Hepatocyte (in vitro differentiated cells): ENCODE measurements around the gene COX4I1. TPM values are rescaled to one million over a fixed set of nuclear protein-coding genes. Genes with fewer than 3 reads are reported as not detected.

Source experiments
- DNase-seq: peaks from one replicate; pipeline ENCODE4 v3.0.0-alpha.2; 2016; ENCODE audit warnings: low spot score
- H2AFZ ChIP-seq: fragments of 200-600 bp; sonication (generic); 2 replicates; pipeline ENCODE4 v1.6.0; 2016; ENCODE audit warnings: antibody characterized with exemption, mild to moderate bottlenecking
- H3K27ac ChIP-seq: fragments of 200-600 bp; sonication (generic); 2 replicates; pipeline ENCODE4 v1.5.1; 2016; ENCODE audit warnings: mild to moderate bottlenecking
- H3K27me3 ChIP-seq: fragments of 200-600 bp; sonication (generic); 2 replicates; pipeline ENCODE4 v1.6.1; 2016
- H3K36me3 ChIP-seq: fragments of 200-600 bp; sonication (generic); replicated peaks from 2 replicates; pipeline ENCODE4 v1.5.1; 2016; ENCODE audit warnings: low read depth; ENCODE audit not compliant: insufficient read depth
- H3K4me1 ChIP-seq: fragments of 200-600 bp; sonication (generic); 2 replicates; pipeline ENCODE4 v1.5.1; 2016; ENCODE audit warnings: mild to moderate bottlenecking, moderate library complexity; ENCODE audit not compliant: insufficient read depth
- H3K4me2 ChIP-seq: fragments of 200-600 bp; sonication (generic); 2 replicates; pipeline ENCODE4 v1.6.0; 2016
- H3K4me3 ChIP-seq: fragments of 200-600 bp; sonication (generic); 2 replicates; pipeline ENCODE4 v1.5.1; 2016; ENCODE audit warnings: mild to moderate bottlenecking
- H3K79me2 ChIP-seq: fragments of 200-600 bp; sonication (generic); 2 replicates; pipeline ENCODE4 v1.6.0; 2017; ENCODE audit warnings: mild to moderate bottlenecking
- H3K9me2 ChIP-seq: fragments of 200-600 bp; sonication (generic); replicated peaks from 2 replicates; pipeline ENCODE4 v1.6.0; 2017; ENCODE audit warnings: mild to moderate bottlenecking; ENCODE audit not compliant: insufficient read depth
- H3K9me3 ChIP-seq: fragments of 200-600 bp; sonication (generic); 2 replicates; pipeline ENCODE4 v1.5.1; 2016; ENCODE audit warnings: low read depth, mild to moderate bottlenecking
- H4K20me1 ChIP-seq: fragments of 200-600 bp; sonication (generic); 2 replicates; pipeline ENCODE4 v1.6.0; 2016; ENCODE audit warnings: mild to moderate bottlenecking; ENCODE audit not compliant: insufficient read depth, poor library complexity, severe bottlenecking
- EZH2 ChIP-seq: fragments of 200-600 bp; sonication (generic); IDR thresholded peaks from 2 replicates; pipeline ENCODE4 v1.6.1; 2016; ENCODE audit warnings: antibody characterized with exemption, mild to moderate bottlenecking, borderline replicate concordance
- EZH2phosphoT487 ChIP-seq: fragments of 200-600 bp; sonication (generic); IDR thresholded peaks from one replicate; pipeline ENCODE4 v1.6.1; 2018; ENCODE audit warnings: antibody characterized with exemption, mild to moderate bottlenecking, low read depth, moderate library complexity; ENCODE audit not compliant: unreplicated experiment, severe bottlenecking
- WGBS: methylation state at CpG from one replicate; pipeline ENCODE4 v1.1.6; 2016; ENCODE audit warnings: low lambda C conversion rate; ENCODE audit errors: missing lambda C conversion rate; 5-methylcytosine and 5-hydroxymethylcytosine counted together
- polyA plus RNA-seq: library from polyadenylated mRNA; unstranded; fragments of >200 nt; fragmentation: Nextera tagmentation; extraction: Ambion mirVana; gene quantifications from 2 replicates; pipeline ENCODE4 v1.2.1, GENCODE V29; 2016
- total RNA-seq: library from RNA; depleted of rRNA; stranded (reverse); fragments of >200 nt; gene quantifications from 2 replicates; pipeline ENCODE4 v1.2.3, GENCODE V29; 2014
- TF ChIP-seq, protein P1 (sequence below): fragments of 200-600 bp; sonication (generic); IDR thresholded peaks from 2 replicates; pipeline ENCODE4 v1.5.1; 2016; ENCODE audit warnings: antibody characterized with exemption, mild to moderate bottlenecking; ENCODE audit not compliant: poor library complexity

Gene COX4I1
- total and polyA plus RNA-seq, 2 experiments from 2014 or later: 449 to 655 TPM

DNA sequence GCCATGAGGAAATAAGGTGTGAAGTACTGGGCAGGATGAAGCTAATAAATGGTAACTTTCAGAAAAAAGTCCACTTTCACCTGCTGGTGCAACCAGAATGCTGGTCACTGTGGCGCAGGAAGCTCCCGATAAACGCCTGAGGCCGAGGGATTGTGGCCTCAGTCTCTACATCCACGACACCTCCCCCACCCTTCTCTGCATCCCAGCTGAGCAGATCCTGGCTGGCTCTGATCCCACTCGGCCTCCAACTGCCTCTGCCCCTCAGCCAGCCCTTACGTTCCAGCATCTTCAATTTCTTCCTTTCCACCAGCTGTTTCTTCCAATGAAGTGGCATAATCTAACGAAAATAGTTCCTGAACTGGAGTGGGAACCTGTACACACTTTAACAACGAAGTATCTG is 49.5 kb downstream of the COX4I1 start:
- WGBS: 54% methylated on average over 9 of the region's 9 CpGs
- no peaks in the 10 kb centered on the region for H4K20me1 ChIP-seq
- no peaks in the 10 kb centered on the region for H3K9me2 ChIP-seq
- H3K4me3 ChIP-seq: no peak overlapping the region
- TF ChIP-seq EZH2phosphoT487 (no peak), EZH2 (no peak)
- TF ChIP-seq, protein P1, sequence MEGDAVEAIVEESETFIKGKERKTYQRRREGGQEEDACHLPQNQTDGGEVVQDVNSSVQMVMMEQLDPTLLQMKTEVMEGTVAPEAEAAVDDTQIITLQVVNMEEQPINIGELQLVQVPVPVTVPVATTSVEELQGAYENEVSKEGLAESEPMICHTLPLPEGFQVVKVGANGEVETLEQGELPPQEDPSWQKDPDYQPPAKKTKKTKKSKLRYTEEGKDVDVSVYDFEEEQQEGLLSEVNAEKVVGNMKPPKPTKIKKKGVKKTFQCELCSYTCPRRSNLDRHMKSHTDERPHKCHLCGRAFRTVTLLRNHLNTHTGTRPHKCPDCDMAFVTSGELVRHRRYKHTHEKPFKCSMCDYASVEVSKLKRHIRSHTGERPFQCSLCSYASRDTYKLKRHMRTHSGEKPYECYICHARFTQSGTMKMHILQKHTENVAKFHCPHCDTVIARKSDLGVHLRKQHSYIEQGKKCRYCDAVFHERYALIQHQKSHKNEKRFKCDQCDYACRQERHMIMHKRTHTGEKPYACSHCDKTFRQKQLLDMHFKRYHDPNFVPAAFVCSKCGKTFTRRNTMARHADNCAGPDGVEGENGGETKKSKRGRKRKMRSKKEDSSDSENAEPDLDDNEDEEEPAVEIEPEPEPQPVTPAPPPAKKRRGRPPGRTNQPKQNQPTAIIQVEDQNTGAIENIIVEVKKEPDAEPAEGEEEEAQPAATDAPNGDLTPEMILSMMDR: no peak
- H3K36me3 ChIP-seq: no peaks in the 10 kb centered on the region
- no peak overlapping the region for H3K4me2 ChIP-seq
- H3K4me1 ChIP-seq: peaks cover 7% of the 10 kb centered on the region
- no peak overlapping the region for H2AFZ ChIP-seq
- no peak overlapping the region for H3K27ac ChIP-seq
- no peaks in the 10 kb centered on the region for H3K79me2 ChIP-seq
- DNase-seq: no peak
- no peaks in the 10 kb centered on the region for H3K9me3 ChIP-seq
- H3K27me3 ChIP-seq: no peaks in the 10 kb centered on the region

- no peak overlapping the region for H3K27ac ChIP-seq
- H2AFZ ChIP-seq: no peak overlapping the region
- DNase-seq: no peak
- no peaks in the 10 kb centered on the region for H3K9me2 ChIP-seq
- no peak overlapping the region for H3K4me2 ChIP-seq
- H3K4me3 ChIP-seq: no peak overlapping the region
- no peaks in the 10 kb centered on the region for H3K9me3 ChIP-seq
- TF ChIP-seq EZH2: no peak
- TF ChIP-seq, protein P1: no peak
- no peak for TF ChIP-seq EZH2phosphoT487
- no peaks in the 10 kb centered on the region for H3K27me3 ChIP-seq
- no peaks in the 10 kb centered on the region for H4K20me1 ChIP-seq
- no peaks in the 10 kb centered on the region for H3K79me2 ChIP-seq
- WGBS: 90% methylated on average over 8 of the region's 8 CpGs
- peaks cover 7% of the 10 kb centered on the region for H3K4me1 ChIP-seq
- no peaks in the 10 kb centered on the region for H3K36me3 ChIP-seq
Observed at GRCh38 chr16:85849388-85849787, 49.9 kb downstream of the COX4I1 start.

DNA sequence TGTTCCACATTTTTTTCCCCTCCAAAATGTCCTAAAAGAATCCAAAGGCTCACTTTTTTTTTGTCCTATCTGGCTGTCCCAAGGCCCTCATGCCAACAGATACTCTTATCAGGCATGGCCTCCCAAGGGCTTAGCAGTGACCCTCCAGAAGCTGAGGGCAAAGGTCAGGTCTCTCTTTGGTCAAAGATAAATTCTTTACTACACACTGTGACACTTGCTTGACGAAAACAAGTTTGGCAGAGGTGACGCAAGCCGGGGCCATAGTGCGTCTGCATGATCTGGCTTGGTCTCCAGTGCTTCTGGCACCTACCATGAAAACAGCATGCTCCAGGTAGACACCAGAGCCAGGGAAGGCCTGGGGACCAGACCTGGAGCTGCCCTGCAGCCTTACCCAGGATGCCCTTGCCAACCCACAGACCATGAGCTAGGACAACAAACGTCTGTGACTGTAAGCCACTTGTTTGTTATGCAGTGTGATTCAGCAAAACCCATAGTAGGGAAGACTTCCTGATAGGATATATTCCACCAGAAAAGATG is 50.9 kb downstream of the COX4I1 start:
- WGBS: 57% methylated on average over 5 of the region's 5 CpGs

More for the DNA sequence above, 50.9 kb downstream of the COX4I1 start:
- peaks cover 7% of the 10 kb centered on the region for H3K4me1 ChIP-seq
- no peak overlapping the region for H3K4me2 ChIP-seq
- no peaks in the 10 kb centered on the region for H4K20me1 ChIP-seq
- H3K27me3 ChIP-seq: no peaks in the 10 kb centered on the region
- H3K9me2 ChIP-seq: no peaks in the 10 kb centered on the region
- no peaks in the 10 kb centered on the region for H3K9me3 ChIP-seq
- H3K27ac ChIP-seq: no peak overlapping the region
- no peak for TF ChIP-seq EZH2
- TF ChIP-seq EZH2phosphoT487: no peak
- TF ChIP-seq, protein P1: no peak
- H3K36me3 ChIP-seq: no peaks in the 10 kb centered on the region
- no peaks in the 10 kb centered on the region for H3K79me2 ChIP-seq
- H3K4me3 ChIP-seq: no peak overlapping the region
- no peak for DNase-seq
- H2AFZ ChIP-seq: no peak overlapping the region
